HG02571 (cell line): ENCODE measurements around the gene LYPD6B.
"Not testable (repeated sequence)": the region's sequence is repeated elsewhere in the genome, so short reads cannot be mapped to it uniquely, and the experiment has no call there.

ENCODE experiments used
- ATAC-seq: cut with Tn5 transposase; IDR thresholded peaks from one replicate; pipeline ENCODE4 v1.9.1; 2021; ENCODE audit warnings: mild to moderate bottlenecking, moderate library complexity; ENCODE audit not compliant: unreplicated experiment

Gene LYPD6B

DNA sequence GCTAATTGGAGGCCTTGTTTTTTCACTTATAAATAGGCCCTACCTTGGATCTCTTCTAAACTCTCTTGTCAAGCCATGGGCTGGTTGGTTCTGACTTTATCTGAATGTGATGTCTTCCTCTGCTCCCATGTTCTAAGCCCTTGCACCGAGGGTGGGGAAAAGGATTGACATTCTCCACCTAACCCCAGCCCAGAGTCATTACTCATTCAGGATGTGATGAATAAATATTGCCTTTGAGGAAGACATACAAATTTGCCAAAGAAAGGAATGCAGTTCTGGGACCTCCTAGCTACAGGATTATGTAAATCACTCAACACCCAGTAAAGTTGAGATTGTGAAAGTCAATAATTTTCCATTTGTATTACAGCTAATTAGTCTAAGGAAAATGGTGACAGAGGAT, 149.8 kb downstream of the LYPD6B start:
- ATAC-seq: no peak

DNA sequence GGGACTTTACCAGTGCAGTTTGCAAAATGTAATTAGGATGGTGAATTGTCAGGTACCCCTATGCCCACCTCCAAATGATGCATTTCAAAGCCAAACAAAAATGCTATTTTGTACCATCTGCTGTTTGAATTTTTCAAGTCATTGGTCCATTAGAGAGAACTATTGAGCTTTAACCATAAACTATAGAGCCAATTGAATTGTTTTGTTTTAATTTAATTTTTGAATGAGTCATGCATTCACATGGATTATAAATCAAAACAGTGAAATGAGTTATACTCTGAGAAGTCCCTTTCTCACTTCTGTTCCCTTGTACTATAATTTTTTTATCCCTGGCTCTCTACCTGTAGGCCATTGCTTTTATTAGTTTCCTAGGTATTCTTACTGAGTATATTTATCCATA, 151.3 kb downstream of the LYPD6B start:
- ATAC-seq: no peak

DNA sequence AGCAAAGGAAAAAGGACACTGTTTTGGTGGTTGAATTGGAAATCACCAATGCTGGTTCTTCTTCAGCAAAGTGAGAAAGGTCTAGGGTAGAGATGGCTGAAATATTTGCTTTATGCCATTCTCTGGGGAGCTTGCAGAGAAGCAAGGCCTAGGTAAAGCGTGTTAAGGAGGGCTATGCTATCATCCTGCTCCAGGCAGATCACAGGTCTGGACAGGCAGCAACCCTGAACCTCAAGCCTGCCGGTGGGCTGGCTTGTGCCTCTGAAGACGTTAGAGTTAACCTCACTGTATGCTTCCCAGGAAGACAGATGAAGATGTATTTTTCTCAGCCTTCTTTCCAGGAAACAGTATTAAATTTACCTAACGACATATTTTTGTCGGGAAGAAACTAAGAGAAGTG, 153.4 kb downstream of the LYPD6B start:
- ATAC-seq: no peak

DNA sequence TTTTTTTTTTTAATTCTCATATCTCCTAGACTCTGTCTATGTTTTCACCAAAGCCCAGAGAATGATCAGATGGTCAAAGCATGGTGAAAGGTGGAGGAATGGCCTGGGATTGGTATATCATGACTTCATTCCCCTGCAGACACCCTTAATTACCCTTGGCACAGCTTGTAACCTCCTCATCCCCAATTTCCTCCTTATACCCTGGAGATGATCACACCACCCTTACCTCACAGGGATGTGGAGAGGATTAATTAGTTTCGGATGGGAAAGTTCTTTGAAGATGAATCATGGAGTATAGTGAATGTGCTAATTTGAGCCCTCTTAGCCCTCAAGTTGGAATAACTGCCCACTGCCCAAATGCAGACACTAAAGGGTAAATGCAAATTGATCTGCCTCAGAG, 153.9 kb downstream of the LYPD6B start:
- no peak for ATAC-seq

DNA sequence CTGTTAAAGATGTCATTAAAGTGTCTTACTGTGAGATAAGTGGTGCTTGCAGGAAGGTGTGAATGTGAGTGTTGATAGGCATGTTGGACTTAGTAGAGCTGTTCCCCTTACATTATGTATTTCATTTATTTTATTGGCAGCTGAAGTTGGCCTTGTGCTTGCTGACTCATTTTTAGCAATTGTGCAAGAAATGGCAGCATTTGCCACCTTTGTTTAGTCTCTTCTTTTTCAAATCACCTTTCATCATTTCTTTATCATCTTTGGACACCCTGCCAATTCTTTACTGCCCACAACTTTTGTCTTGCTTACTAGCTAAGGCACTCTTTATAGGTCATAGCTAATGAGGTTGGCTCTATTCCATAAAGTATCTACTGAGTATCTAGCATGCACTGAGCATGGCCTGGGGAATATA, 161.6 kb downstream of the LYPD6B start:
- no peak for ATAC-seq

DNA sequence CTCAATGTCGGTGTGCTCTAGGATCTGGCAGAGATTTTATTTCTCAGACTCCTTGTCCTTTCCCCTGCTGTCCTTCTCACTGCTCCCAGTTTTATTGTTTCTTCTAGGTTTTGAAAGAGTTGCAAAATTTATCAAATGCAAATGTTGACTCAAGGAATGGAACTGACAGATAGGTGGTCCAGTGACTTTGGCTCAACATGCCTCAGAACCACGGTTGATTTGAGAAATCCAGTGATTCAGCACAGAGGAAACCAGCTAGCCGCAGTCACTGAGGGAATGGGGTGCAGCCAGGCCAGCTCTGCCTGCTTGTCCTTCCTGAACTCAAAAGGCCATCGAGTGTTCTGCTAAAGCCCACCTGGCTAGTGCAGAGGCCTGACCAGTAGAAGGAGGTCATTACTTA, 166.2 kb downstream of the LYPD6B start:
- no peak for ATAC-seq

DNA sequence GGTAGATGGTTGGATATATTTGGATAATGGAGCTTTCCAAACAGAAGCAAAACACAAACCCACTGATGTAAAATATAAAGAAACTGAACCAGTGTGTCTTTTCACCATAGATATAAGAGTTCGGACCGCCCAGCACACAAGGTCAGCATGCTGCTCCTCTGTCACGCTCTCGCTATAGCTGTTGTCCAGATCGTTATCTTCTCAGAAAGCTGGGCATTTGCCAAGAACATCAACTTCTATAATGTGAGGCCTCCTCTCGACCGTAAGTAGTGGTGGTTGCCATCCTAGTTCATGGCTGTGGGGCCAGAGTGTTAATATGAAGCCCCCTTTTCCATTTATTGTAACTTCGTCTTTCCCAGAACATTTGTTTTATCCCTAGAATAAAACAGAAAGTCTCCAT, 166.6 kb downstream of the LYPD6B start:
- ATAC-seq: no peak

DNA sequence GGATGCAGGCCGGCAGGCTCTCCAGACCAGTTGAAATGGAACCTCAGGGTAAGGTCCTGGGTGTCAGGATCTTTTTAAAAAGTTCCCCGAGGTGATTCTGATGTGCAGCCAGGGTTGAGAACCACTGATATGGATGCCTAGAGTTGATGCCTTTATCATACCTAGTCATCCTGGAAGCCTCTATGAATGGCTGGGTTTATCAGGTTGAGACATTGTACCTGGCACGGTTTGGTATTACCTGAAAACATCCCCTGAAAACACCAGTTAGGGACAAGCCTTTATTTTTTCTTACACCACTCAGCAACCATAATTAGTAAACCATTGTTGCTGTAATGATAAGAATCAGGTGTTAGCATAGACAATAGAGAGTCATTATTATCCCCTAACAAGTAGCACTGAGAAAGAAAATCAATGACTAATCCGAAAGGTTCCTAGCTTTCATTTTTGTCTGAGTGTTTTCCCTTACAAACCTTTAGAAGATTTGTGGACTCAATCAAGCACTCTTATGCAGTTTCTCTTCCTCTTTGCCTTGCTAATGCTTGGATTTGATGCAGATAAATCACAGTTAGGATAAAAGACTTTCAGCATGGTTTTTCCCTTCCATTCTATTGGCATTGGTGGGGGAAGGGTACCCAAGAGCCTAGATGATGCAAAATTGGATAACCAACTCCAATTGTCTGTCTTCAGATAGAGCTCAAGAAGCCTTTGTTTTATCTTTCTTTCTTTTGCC, 175.4 kb downstream of the LYPD6B start:
- ATAC-seq: no peak

DNA sequence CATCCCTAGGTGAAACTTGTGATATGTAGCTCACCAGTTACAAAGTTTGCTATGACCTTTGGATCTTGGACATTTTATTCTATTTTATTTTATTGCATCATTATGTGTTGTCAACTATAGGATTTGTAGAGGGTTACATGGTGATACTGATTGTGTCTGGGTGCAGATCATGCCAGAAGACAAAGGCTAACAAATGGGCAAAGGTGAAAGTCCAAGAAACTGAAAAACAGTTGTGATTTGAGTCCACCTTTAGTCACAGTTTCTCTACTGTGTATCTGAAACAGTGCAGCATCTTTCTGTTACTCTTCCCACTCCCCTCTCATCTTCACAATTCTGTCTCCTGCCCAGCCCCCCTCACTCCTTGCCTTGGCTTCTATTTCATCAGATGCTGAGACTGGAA, 180.0 kb downstream of the LYPD6B start:
- ATAC-seq: no peak

DNA sequence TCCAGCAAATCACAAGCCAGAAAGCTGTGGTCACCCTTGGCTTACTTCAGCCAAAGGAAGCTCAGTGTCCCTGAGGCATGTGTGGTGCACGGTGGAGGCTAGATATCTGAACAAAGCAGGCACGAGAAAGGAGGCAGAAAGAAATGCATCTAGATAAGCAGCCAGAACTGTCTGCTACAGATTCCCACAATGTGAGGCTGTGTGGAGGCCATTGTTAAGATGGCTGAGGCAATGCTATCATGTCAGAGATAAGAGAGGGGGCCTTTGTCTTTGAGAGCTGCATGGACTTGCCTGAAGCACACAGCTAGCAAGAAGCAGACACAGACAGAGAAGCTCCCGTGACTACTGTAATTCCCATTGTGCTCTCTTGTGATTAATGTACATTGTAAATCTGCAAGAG, 181.4 kb downstream of the LYPD6B start:
- no peak for ATAC-seq

DNA sequence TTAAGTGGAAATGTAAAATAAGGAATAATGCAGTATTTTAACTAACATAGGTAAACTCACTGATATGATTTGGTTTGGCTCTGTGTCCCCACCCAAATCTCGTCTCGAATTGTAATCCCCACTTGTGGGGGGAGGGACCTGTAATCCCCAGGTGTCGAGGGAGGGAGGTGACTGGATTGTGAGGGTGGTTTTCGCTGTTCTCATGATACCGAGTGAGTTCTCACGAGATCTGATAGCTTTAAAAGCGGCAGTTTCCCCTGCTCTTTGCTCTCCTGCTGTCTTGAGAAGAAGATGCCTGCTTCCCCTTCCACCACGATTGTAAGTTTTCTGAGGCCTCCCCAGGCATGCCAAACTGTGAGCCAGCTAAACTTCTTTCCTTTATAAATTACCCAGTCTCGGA, 182.5 kb downstream of the LYPD6B start:
- no peak for ATAC-seq

DNA sequence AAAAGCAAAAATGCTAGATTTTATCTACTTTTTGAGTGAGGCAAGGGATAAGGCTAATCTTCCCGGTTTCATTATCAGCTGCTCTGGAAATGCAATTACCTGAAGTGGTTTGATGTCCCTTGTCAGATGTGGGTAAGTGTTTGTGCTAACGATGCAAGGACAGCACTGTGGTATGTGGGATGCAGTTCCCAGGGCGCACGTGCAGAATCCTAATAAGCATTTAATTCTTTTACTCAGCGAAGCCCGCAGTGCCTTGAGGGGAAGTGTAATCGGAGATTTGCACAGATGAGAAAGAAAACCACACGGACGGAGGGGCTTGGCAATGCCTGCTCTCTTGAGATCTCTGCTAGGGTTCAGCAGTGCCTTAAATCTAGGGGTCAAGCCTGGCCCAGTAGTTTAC, 183.4 kb downstream of the LYPD6B start:
- ATAC-seq: no peak

DNA sequence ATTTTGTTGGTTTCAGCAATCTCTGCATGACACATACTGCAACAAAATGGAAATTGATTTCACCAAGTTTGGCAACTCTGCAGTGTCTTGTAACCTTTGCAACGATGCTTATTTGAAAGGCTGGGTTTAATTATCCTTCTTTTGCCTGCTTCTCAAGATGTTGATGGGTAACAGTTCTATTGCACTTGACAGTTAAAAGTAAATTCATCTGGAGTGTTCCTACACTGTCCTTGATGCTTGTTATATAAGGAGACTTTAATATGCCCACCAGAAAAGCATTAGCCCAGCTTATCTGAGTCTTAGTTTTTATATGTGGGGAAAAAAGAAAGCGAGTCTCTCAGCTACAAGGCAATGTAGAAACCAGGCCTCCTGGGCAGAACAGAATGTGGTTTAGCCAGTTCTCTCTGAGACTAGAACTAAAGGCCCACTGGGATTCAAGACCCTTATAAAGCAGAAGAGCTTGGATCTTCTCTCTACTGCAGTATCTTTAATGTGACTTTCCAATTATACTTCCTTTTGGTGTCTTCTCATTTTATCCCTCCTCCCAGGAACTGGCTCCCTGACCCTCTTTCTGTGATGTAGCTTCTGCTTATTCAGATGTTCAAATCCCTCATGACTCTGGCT, 185.1 kb downstream of the LYPD6B start:
- ATAC-seq: no peak

DNA sequence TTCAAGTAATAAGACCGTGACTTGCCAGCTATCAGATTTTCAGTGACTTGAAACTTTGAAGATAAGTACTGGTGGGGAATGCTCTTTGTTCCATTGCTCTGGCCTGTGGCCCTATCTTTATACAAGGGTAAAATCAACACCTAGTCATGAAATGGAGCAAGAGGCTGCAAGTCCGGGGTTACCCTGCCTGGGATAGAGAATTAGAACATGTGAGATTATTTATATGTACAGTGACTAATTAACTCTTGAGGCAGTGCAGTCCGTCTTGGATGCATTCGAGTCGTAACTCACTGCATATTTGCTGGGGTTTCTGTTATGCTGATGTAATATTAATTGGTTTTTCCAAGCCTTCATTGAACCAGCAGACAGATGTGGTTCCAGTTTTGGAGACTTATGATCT, 186.0 kb downstream of the LYPD6B start:
- ATAC-seq: no peak

DNA sequence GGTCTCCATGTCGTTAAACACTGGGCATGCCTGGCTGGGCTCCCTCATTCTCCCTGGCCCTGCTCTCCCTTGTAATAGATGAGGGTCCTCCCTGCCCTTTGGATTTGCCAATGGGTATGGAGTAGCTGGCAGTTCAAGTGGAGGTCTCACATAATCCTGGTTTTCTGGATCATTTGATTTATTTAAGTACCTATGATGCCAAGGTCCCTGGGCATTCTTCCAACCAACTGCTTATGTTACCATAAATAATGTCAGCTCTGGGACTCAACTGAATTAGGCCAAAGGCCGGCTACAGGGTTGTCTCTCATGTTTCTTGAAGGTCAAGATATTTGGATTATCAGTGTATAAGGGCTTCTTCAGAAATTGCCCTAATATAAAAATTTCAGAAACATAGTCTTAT, 186.9 kb downstream of the LYPD6B start:
- no peak for ATAC-seq

DNA sequence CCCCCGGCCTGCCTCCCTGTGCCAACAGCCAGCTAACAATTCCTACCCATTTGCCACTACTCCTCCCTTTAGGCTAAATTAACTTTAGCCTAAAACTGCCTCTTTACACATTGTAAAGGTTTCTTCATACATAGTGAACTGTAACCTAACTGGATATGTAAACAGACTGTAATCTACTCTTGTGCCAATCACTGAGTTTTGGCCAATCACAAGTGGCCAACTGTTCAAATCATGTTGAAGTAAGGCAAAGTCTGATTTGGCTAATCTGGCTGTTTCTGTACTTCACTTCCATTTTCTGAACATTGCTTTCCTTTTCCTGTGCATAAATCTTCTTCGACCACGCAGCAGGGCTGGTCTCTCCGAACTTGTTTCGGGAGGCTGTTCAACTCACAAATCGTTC, 188.3 kb downstream of the LYPD6B start:
- ATAC-seq: no peak

DNA sequence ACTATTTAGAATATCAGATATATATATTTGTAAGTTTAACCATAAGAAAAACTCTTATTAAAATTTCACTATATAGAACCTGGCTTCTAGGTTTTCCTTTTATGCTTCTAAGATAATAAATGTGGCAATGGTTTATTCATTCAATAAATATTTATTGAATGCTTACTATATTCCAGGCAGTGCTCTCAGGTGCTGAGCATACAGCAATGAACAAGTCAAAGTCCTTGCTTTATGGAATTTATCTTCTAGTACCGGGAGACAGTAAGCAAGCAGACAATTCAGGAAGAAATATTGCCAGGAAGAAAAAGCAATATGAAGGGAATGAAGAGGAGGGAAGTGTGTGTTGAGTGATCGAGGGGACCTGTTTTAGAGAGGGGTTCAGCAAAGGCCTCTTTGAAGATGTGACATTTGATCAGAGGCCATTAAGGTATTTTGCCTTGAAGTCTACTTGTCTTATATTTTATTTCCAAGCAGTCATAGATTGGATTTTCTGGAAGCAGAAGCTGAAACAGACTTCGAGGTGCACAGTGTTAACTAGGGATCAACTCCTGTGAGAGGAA, 197.4 kb downstream of the LYPD6B start:
- ATAC-seq: no peak

DNA sequence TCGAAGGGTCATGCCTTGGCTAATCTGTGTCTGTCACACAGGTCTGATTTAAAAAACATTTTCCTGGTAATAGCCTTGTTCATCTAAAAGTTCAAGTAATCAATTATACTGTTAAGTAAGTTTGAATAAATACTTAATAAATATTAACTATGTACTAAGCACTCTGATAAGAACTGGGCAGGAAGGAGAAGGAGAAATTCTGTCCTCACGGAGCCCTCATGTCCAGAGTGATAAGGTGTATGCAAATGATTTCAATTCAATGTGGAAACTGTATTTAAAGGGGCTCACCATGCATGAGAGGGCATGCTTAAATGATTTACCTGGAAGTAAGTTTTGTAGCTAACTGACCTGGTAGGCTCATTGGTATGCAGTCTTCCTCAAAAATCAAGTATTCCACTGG, 197.9 kb downstream of the LYPD6B start:
- no peak for ATAC-seq

DNA sequence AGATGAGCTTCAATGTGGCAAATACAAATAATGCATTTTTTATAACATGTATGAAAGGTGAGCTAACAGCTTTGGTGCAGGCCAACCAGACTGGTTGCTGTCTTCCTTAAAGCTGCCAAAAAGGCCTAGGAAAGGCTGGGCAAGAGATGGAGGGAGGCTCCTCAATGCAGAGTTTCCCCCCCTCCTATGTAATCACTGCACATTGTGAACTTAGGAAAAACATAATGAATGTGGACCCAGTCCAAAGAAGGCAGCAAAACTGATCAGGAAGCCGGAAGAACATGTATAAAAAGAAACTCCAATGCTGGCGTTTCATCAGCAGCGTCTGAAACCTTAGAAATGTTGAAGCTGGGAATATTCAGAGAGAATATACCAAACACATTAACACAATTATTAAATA, 207.7 kb downstream of the LYPD6B start:
- ATAC-seq: no peak

DNA sequence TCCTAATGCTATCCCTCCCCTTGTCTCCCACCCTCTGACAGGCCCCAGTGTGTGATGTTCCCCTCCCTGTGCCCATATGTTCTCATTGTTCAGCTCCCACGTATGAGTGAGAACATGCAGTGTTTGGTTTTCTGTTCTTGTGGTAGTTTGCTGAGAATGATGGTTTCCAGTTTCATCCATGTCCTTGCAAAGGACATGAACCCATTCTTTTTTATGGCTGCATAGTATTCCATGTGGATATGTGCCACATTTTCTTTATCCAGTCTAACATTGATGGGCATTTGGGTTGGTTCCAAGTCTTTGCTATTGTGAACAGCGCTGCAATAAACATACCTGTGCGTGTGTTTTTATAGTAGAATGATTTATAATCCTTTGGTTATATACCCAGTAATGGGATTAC, 212.9 kb downstream of the LYPD6B start:
- ATAC-seq: not testable (repeated sequence)

DNA sequence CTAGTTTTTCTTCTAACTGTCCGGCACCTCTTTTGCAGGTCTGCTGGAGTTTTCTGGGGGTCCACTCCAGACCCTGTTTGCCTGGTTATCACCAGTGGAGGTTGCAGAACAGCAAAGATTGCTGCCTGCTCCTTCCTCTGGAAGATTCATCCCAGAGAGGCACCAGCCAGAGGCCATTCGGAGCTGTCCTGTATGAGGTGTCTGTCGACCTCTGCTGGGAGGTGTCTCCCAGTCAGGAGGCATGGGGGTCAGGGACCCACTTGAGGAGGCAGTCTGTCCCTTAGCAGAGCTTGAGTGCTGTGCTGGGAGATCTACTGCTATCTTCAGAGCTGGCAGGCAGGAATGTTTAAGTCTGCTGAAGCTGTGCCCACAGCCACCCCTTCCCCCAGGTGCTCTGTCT, 218.4 kb downstream of the LYPD6B start:
- ATAC-seq: not testable (repeated sequence)

DNA sequence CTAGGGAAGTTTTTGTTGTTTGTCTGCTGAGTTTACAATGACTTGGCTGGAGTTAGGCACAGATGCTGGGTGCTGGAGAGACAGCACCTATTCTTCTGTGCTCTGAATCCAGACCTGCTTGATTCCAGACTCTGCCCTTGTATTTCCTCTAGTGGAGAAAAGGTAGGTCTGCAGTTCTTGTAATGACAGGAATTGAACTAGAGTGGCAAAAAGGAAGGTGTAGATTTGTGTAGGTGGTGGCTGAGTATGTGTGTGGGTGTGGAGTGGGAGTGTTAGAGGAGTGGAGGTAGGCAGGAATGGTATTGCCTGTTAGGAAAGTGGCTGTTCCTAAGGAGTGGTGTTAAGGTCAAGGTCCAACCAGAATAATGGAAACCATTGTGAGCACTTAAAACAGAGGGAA, 220.0 kb downstream of the LYPD6B start:
- no peak for ATAC-seq

DNA sequence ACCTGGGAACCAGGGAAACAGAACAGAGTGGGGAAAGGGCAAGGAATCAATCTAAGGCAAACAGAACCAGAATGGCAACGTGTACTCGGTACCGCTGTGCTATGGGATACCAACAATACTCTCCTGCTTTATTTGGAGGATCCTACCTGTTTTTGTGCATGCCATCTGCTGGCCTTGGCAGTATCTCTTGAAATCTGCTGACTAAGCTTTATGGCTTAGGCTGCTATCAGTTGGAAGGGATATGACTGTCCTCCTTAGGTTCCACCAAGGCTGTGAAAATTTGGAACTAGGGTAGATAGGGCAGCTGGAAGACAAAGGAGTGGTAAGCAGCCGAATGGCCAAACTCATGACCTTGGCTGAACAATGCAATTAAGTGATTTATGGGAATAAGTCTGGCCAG, 220.6 kb downstream of the LYPD6B start:
- ATAC-seq: no peak
